Uterus (tissue), 4 donors: Measurements from ENCODE around the gene NUP50. TPM values are rescaled to one million over a fixed set of nuclear protein-coding genes. Genes with fewer than 3 reads are reported as not detected.

Experiments
- DNase-seq, 2 donors: peaks; one replicate each; pipeline ENCODE4 v3.0.0-alpha.2; 2019 to 2020
- H3K27ac ChIP-seq, 2 donors: fragments of 200-600 bp; sonication (generic); 1 replicate in 1 of 2; 2 replicates in 1 of 2; pipeline ENCODE4 v1.5.1; 2016 to 2018
- H3K27me3 ChIP-seq, 2 donors: fragments of 200-600 bp; sonication (generic); one replicate each; pipeline ENCODE4 v1.5.1; 2018 to 2019; ENCODE audit warnings: control low read depth in 1 of 2
- H3K36me3 ChIP-seq, 2 donors: fragments of 200-600 bp; sonication (generic); one replicate each; pipeline ENCODE4 v1.5.1; 2019; ENCODE audit warnings: control low read depth in 1 of 2
- H3K4me1 ChIP-seq, 2 donors: fragments of 200-600 bp; sonication (generic); one replicate each; pipeline ENCODE4 v1.5.1; 2018 to 2019; ENCODE audit warnings: control low read depth in 1 of 2
- H3K4me3 ChIP-seq, 2 donors: fragments of 200-600 bp; sonication (generic); 1 replicate in 1 of 2; 2 replicates in 1 of 2; pipeline ENCODE4 v1.5.1; 2018 to 2019; ENCODE audit warnings: mild to moderate bottlenecking in 1 of 2
- H3K9me3 ChIP-seq, 2 donors: fragments of 200-600 bp; sonication (generic); one replicate each; pipeline ENCODE4 v1.5.1; 2019; ENCODE audit warnings: control low read depth in 1 of 2
- POLR2A ChIP-seq, 2 donors: fragments of 450-650 bp; IDR thresholded peaks; one replicate each; pipeline ENCODE4 v1.6.1; 2016; ENCODE audit warnings: antibody characterized with exemption in 2 of 2, mild to moderate bottlenecking in 1 of 2, moderate library complexity in 1 of 2
- intact Hi-C: fragments of 100-400 bp; cut with DNase I; formaldehyde crosslinking; loops from one replicate; pipeline ENCODE4 v1.15.1; 2023; ENCODE audit warnings: low total_unique reads
- total RNA-seq, 4 donors: library from RNA; depleted of rRNA in 3 of 4; stranded (reverse); fragments of >200 nt in 3 of 4; gene quantifications; one replicate each; pipeline versions ENCODE4 v1.1.0 to v1.2.4, GENCODE V29; 2014 to 2023
- TF ChIP-seq, protein P1 (sequence below), 4 experiments: fragments of 200-600 bp in 2 of 4; fragments of 450-650 bp in 2 of 4; sonication (generic) in 2 of 4; IDR thresholded peaks; one replicate each; pipeline ENCODE4 v1.5.1; 2016 to 2019; ENCODE audit warnings: antibody characterized with exemption in 4 of 4, mild to moderate bottlenecking in 2 of 4, moderate library complexity in 1 of 4
- donor health status: DM: yes; HTN: yes; CAD: no.

The NUP50 gene
- total RNA-seq, 4 donors from 2014 or later = 45.7 to 558 (median 101) TPM

GRCh38 chr22:45203150-45203951 lies 39.6 kb downstream of the NUP50 start:
- H3K36me3 ChIP-seq = no peaks in the 10 kb centered on the region
- no peak for DNase-seq
- H3K4me3 ChIP-seq = no peak overlapping the region
- no peaks in the 10 kb centered on the region for H3K9me3 ChIP-seq
- no peaks in the 10 kb centered on the region for H3K4me1 ChIP-seq
- H3K27me3 ChIP-seq = no peaks in the 10 kb centered on the region
- TF ChIP-seq, protein P1, sequence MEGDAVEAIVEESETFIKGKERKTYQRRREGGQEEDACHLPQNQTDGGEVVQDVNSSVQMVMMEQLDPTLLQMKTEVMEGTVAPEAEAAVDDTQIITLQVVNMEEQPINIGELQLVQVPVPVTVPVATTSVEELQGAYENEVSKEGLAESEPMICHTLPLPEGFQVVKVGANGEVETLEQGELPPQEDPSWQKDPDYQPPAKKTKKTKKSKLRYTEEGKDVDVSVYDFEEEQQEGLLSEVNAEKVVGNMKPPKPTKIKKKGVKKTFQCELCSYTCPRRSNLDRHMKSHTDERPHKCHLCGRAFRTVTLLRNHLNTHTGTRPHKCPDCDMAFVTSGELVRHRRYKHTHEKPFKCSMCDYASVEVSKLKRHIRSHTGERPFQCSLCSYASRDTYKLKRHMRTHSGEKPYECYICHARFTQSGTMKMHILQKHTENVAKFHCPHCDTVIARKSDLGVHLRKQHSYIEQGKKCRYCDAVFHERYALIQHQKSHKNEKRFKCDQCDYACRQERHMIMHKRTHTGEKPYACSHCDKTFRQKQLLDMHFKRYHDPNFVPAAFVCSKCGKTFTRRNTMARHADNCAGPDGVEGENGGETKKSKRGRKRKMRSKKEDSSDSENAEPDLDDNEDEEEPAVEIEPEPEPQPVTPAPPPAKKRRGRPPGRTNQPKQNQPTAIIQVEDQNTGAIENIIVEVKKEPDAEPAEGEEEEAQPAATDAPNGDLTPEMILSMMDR (IDR thresholded peaks at IDR 0.05) = no peak
- no peak for TF ChIP-seq POLR2A (IDR thresholded peaks at IDR 0.05)
- intact Hi-C loops = no loop called here
- no peak overlapping the region for H3K27ac ChIP-seq

DNA sequence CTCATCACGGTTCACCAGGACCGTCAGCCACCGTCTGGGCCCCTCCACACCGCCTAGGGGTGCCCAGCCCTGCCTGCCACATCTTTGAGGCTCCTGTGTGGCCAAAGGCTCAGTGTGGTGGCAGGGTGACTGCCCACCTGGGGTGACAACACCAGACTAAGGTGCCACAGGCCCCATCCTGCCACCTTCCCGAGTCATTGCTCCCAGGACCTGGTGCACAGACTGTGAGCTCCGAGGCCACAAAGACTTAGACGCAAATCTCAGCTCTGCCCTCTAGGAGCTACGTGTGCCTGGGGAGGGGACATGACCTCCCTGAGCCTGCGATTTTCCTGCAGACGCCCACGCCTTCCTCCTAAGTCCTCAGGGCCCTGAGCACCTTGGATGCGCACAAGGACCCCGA lies 40.5 kb downstream of the NUP50 start:
- no peak for TF ChIP-seq POLR2A (IDR thresholded peaks at IDR 0.05)
- TF ChIP-seq, protein P1 (IDR thresholded peaks at IDR 0.05) = no peak
- no peaks in the 10 kb centered on the region for H3K4me1 ChIP-seq
- DNase-seq = no peak
- intact Hi-C loops = no loop called here
- H3K27ac ChIP-seq = no peak overlapping the region
- no peak overlapping the region for H3K4me3 ChIP-seq
- no peaks in the 10 kb centered on the region for H3K27me3 ChIP-seq
- H3K9me3 ChIP-seq = no peaks in the 10 kb centered on the region
- no peaks in the 10 kb centered on the region for H3K36me3 ChIP-seq

GRCh38 chr22:45204819-45205218 lies 41.1 kb downstream of the NUP50 start:
- Histone ChIP-seq H3K9me3 (no peaks in the 10 kb centered on the region), H3K4me1 (no peaks in the 10 kb centered on the region), H3K27ac (no peak overlapping the region), H3K27me3 (no peaks in the 10 kb centered on the region), H3K36me3 (no peaks in the 10 kb centered on the region), H3K4me3 (no peak overlapping the region)
- DNase-seq = no peak
- TF ChIP-seq POLR2A (IDR thresholded peaks at IDR 0.05) = no peak
- TF ChIP-seq, protein P1 (IDR thresholded peaks at IDR 0.05) = no peak
- intact Hi-C loops = no loop called here

DNA sequence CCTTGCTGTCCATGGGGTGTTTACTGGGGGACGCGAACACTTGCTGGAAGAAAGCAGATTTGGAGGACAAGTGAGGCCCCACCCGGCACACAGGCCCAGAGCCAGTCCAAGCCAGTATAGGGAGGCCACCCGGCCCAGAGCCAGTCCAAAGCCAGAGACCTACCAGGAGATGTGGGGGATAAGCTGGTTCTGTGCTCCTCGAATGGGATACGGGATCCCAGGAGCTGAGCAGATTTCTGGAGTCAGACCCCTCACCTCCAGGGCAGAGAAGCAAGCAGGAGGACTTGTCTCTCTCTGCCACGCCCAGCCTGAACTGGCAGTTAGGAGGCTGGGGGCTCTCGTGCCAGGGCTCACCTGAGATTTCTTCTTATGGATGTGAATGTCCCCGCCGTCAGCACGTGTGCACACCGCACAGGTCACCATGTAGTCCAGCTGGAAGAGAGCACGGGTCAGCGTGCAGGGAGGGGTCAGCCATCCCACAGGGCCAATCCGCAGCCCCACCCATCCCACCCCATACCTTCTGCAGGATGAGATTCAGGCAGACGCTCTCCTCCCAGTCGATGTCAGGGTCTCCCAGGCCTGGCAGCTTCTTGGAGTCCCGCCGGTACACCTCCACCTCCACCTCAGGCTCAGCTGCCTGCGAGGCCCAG lies 41.7 kb downstream of the NUP50 start:
- Histone ChIP-seq H3K4me3 (no peak overlapping the region), H3K9me3 (no peaks in the 10 kb centered on the region), H3K4me1 (no peaks in the 10 kb centered on the region), H3K36me3 (no peaks in the 10 kb centered on the region), H3K27ac (no peak overlapping the region), H3K27me3 (no peaks in the 10 kb centered on the region)
- intact Hi-C loops = no loop called here
- TF ChIP-seq, protein P1 (IDR thresholded peaks at IDR 0.05) = no peak
- no peak for TF ChIP-seq POLR2A (IDR thresholded peaks at IDR 0.05)
- no peak for DNase-seq

DNA sequence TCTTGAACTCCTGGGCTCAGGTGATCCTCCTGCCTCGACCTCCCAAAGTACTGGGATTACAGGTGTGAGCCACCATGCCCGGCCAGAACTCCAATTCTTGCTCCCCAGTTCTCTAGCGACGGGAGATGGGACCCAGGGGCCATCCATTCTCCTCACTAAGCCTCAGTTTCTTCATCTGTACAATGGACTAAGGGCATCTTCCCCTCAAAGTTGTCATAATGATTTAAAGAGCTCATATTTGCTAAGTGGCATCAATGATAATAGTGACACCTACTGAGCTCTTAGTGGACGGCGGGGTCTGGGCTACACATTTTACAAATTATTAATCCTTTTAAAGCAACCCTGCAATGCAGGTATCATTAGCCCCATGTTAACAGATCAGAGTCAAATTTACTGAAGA lies 42.5 kb downstream of the NUP50 start:
- Histone ChIP-seq H3K27ac (no peak overlapping the region), H3K9me3 (no peaks in the 10 kb centered on the region), H3K27me3 (no peaks in the 10 kb centered on the region), H3K4me1 (no peaks in the 10 kb centered on the region), H3K36me3 (no peaks in the 10 kb centered on the region), H3K4me3 (no peak overlapping the region)
- intact Hi-C loops = no loop called here
- TF ChIP-seq POLR2A (IDR thresholded peaks at IDR 0.05) = no peak
- TF ChIP-seq, protein P1 (IDR thresholded peaks at IDR 0.05) = no peak
- DNase-seq = no peak
